ENCODE results near the gene BRD3OS. TPM values are rescaled to one million over a fixed set of nuclear protein-coding genes. Genes with fewer than 3 reads are reported as not detected.

The BRD3OS gene
- total and polyA plus RNA-seq, 10 of the 15 experiments (the other 5 are each of a cell fraction or from before 2014, with no cell fraction given): 2.1 to 13.7 (median 10.7) TPM

GRCh38 chr9:134024828-134025605 lies at the start of gene BRD3OS (continued):
- TF ChIP-seq CUX1 (IDR thresholded peaks at IDR 0.05; ENCODE audit: insufficient replicate concordance, low read depth, low read length) (peak; percentile 97), NFYB (IDR thresholded peaks at IDR 0.05; ENCODE audit: insufficient read depth, low read depth, low read length) (no peak), IRF3 (IDR thresholded peaks at IDR 0.05) (no peak), SMAD5 (IDR thresholded peaks at IDR 0.05; ENCODE audit: low read depth) (no peak), ESRRA (IDR thresholded peaks at IDR 0.05; ENCODE audit: low read length) (no peak), NKRF (conservative IDR thresholded peaks at IDR 0.05) (peak; percentile 88), BHLHE40 (IDR thresholded peaks at IDR 0.05; ENCODE audit: borderline replicate concordance in 1 of 2, low read depth in 2 of 2, low read length in 1 of 2) (peak; percentile 70 to 72), ZNF24 (IDR thresholded peaks at IDR 0.05) (no peak), BMI1 (IDR thresholded peaks at IDR 0.05; ENCODE audit: borderline replicate concordance) (peak; percentile 70; the same call in 1 of the 2 replicates), FOXM1 (IDR thresholded peaks at IDR 0.05; ENCODE audit: low read depth, low read length) (no peak), NR2C1 (IDR thresholded peaks at IDR 0.05) (peak; percentile 33; the same call in 1 of the 2 replicates), MEF2A (IDR thresholded peaks at IDR 0.05; ENCODE audit: insufficient read depth, low read depth, low read length) (0 out of 2 replicates have a peak, but pooled peaks have one; percentile 9), EED (IDR thresholded peaks at IDR 0.05; ENCODE audit: low read depth) (no peak), ZNF384 (IDR thresholded peaks at IDR 0.05; ENCODE audit: borderline replicate concordance, low read depth, low read length) (no peak), TARDBP (IDR thresholded peaks at IDR 0.05; ENCODE audit: borderline replicate concordance) (peak; percentile 57; the same call in 1 of the 2 replicates), TCF12 (IDR thresholded peaks at IDR 0.05; ENCODE audit: low read depth, low read length) (0 out of 2 replicates have a peak, but pooled peaks have one; percentile 23), CBFB (IDR thresholded peaks at IDR 0.05; ENCODE audit: low read depth) (no peak), RCOR1 (conservative IDR thresholded peaks at IDR 0.05; ENCODE audit: low read depth, low read length) (no peak), SIX5 (IDR thresholded peaks at IDR 0.05; ENCODE audit: low read depth, low read length, severe bottlenecking) (peak; percentile 54), IKZF2 (IDR thresholded peaks at IDR 0.05) (no peak), RB1 (IDR thresholded peaks at IDR 0.05; ENCODE audit: borderline replicate concordance) (no peak), ATF7 (IDR thresholded peaks at IDR 0.05; ENCODE audit: low read depth) (no peak), TCF7 (IDR thresholded peaks at IDR 0.05; ENCODE audit: borderline replicate concordance) (no peak), ZNF274 (IDR thresholded peaks at IDR 0.05; ENCODE audit: insufficient read depth, insufficient read length) (no peak)

Data from GM12878 (cell line).